SK-N-SH (cell line): ENCODE results near the gene PAM. TPM values are rescaled to one million over a fixed set of nuclear protein-coding genes. Genes with fewer than 3 reads are reported as not detected.

Source experiments
- CTCF ChIA-PET: fragments of 300-600, 350-600 bp; formaldehyde crosslinking; extraction: SDS; loops from one replicate; lab custom pipeline; 2021; lab: Yijun Ruan, JAX
- POLR2A ChIA-PET: fragments of 350-600 bp; sonication (Branson Sonifier 250); formaldehyde crosslinking; extraction: SDS; loops from one replicate; lab custom pipeline; 2020; ENCODE audit warnings: antibody characterized with exemption, inconsistent platforms; lab: Yijun Ruan, JAX
- DNase-seq: peaks from one replicate; pipeline ENCODE4 v3.0.0; 2012
- H2AFZ ChIP-seq: fragments of 200-600 bp; sonication (generic); 2 replicates; pipeline ENCODE4 v1.8.1; 2016; ENCODE audit warnings: antibody characterized with exemption, mild to moderate bottlenecking, low read depth
- H3F3A ChIP-seq: fragments of 200-600 bp; sonication (generic); replicated peaks from 2 replicates; pipeline ENCODE3; 2016; ENCODE audit warnings: antibody characterized with exemption, mild to moderate bottlenecking; ENCODE audit not compliant: insufficient read depth
- H3K27ac ChIP-seq, 2 experiments: fragments of 200-500 bp in 1 of 2; fragments of 200-600 bp in 1 of 2; sonication (Bioruptor generic) in 1 of 2; sonication (generic), shearing (Covaris generic) in 1 of 2; 2 replicates each; pipeline versions ENCODE4 v1.5.1 to v1.6.1; 2014 to 2016; ENCODE audit warnings: low read depth in 2 of 2, inconsistent platforms in 1 of 2, low read length in 1 of 2, mild to moderate bottlenecking in 1 of 2, mixed read lengths in 1 of 2
- H3K27me3 ChIP-seq: fragments of 200-600 bp; sonication (generic), shearing (Covaris generic); 2 replicates; pipeline ENCODE4 v1.6.1; 2016; ENCODE audit warnings: mixed run types; ENCODE audit not compliant: insufficient read depth
- H3K36me3 ChIP-seq, 2 experiments: fragments of 200-500 bp in 1 of 2; fragments of 200-600 bp in 1 of 2; sonication (Bioruptor generic) in 1 of 2; sonication (generic) in 1 of 2; replicated peaks in 1 of 2; 2 replicates each; pipeline versions ENCODE3 to v1.5.1; 2014 to 2016; ENCODE audit warnings: low read length in 1 of 2, mild to moderate bottlenecking in 1 of 2; ENCODE audit not compliant: insufficient read depth in 2 of 2, control insufficient read depth in 1 of 2
- H3K4me1 ChIP-seq, 2 experiments: fragments of 200-500 bp in 1 of 2; fragments of 200-600 bp in 1 of 2; sonication (Bioruptor generic) in 1 of 2; sonication (generic), shearing (Covaris generic) in 1 of 2; 2 replicates each; pipeline versions ENCODE4 v1.5.1 to v1.6.1; 2014 to 2016; ENCODE audit warnings: low read depth in 1 of 2, low read length in 1 of 2, mixed run types in 1 of 2; ENCODE audit not compliant: insufficient read depth in 2 of 2, control insufficient read depth in 1 of 2
- H3K4me2 ChIP-seq: fragments of 200-600 bp; sonication (generic), shearing (Covaris generic); 2 replicates; pipeline ENCODE4 v1.6.1; 2017; ENCODE audit warnings: mixed run types
- H3K4me3 ChIP-seq, 2 experiments: fragments of 200-500 bp in 1 of 2; fragments of 200-600 bp in 1 of 2; sonication (Bioruptor generic) in 1 of 2; sonication (generic), shearing (Covaris generic) in 1 of 2; 2 replicates each; pipeline versions ENCODE4 v1.5.1 to v1.8.1; 2014 to 2016; ENCODE audit warnings: low read depth in 2 of 2, inconsistent platforms in 1 of 2, low read length in 1 of 2, mild to moderate bottlenecking in 1 of 2, mixed read lengths in 1 of 2, moderate library complexity in 1 of 2
- H3K79me2 ChIP-seq: fragments of 200-600 bp; sonication (generic); 2 replicates; pipeline ENCODE4 v1.8.1; 2017; ENCODE audit warnings: mild to moderate bottlenecking; ENCODE audit not compliant: insufficient read depth
- H3K9ac ChIP-seq: fragments of 200-600 bp; sonication (generic); 2 replicates; pipeline ENCODE4 v1.6.1; 2017; ENCODE audit warnings: mixed run types
- H3K9me2 ChIP-seq: fragments of 200-600 bp; sonication (generic); 2 replicates; pipeline ENCODE4 v1.6.1; 2017; ENCODE audit warnings: mixed run types
- H3K9me3 ChIP-seq: fragments of 200-600 bp; sonication (generic); 2 replicates; pipeline ENCODE4 v1.6.1; 2017; ENCODE audit warnings: mixed run types, mild to moderate bottlenecking, moderate library complexity
- H4K20me1 ChIP-seq: fragments of 200-600 bp; sonication (generic); 2 replicates; pipeline ENCODE4 v1.6.1; 2017; ENCODE audit warnings: mild to moderate bottlenecking, mixed run types; ENCODE audit not compliant: insufficient read depth
- CHD2 ChIP-seq: fragments of 150-350 bp; IDR thresholded peaks from 2 replicates; pipeline ENCODE4 v1.6.1; 2018; ENCODE audit warnings: low read length; ENCODE audit not compliant: partially characterized antibody
- ELF1 ChIP-seq: IDR thresholded peaks from 2 replicates; pipeline ENCODE4 v1.4.0; 2012
- EP300 ChIP-seq, 2 experiments: IDR thresholded peaks; 2 replicates each; pipeline versions ENCODE4 v1.4.0 to v1.6.1; 2012; ENCODE audit warnings: borderline replicate concordance in 1 of 2, low read depth in 1 of 2, low read length in 1 of 2
- EZH2phosphoT487 ChIP-seq: fragments of 200-600 bp; sonication (generic); IDR thresholded peaks from 2 replicates; pipeline ENCODE4 v1.6.1; 2017; ENCODE audit warnings: low read depth, mixed run types, mild to moderate bottlenecking, antibody characterized with exemption, moderate library complexity, borderline replicate concordance
- FOSL2 ChIP-seq: IDR thresholded peaks from 2 replicates; pipeline ENCODE4 v1.4.0; 2012; ENCODE audit warnings: low read depth, mild to moderate bottlenecking, moderate library complexity, borderline replicate concordance
- MEF2A ChIP-seq: IDR thresholded peaks from 2 replicates; pipeline ENCODE4 v1.4.0; 2012; ENCODE audit warnings: low read depth, borderline replicate concordance
- MXI1 ChIP-seq: IDR thresholded peaks from 2 replicates; pipeline ENCODE4 v1.6.1; 2012; ENCODE audit warnings: mild to moderate bottlenecking, low read depth, low read length, improper control_type of control experiment
- NFIC ChIP-seq: IDR thresholded peaks from 2 replicates; pipeline ENCODE4 v1.4.0; 2012; ENCODE audit warnings: borderline replicate concordance
- POLR2AphosphoS5 ChIP-seq: IDR thresholded peaks from 2 replicates; pipeline ENCODE4 v1.6.1; 2012; ENCODE audit warnings: low read depth, low read length
- RFX5 ChIP-seq: IDR thresholded peaks from 2 replicates; pipeline ENCODE4 v1.6.1; 2012; ENCODE audit warnings: mild to moderate bottlenecking, improper control_type of control experiment, low read length
- RXRA ChIP-seq: IDR thresholded peaks from 2 replicates; pipeline ENCODE4 v1.4.0; 2012; ENCODE audit warnings: low read depth, mild to moderate bottlenecking, borderline replicate concordance
- TCF12 ChIP-seq: IDR thresholded peaks from 2 replicates; pipeline ENCODE4 v1.4.0; 2012
- TEAD4 ChIP-seq: IDR thresholded peaks from 2 replicates; pipeline ENCODE4 v1.4.0; 2012; ENCODE audit warnings: mild to moderate bottlenecking, borderline replicate concordance; ENCODE audit not compliant: insufficient read depth
- YY1 ChIP-seq: IDR thresholded peaks from 2 replicates; pipeline ENCODE4 v1.4.0; 2012; ENCODE audit warnings: low read depth, mild to moderate bottlenecking
- polyA plus RNA-seq, 3 experiments: library from polyadenylated mRNA; depleted of rRNA; stranded (reverse); fragments of >200 nt; gene quantifications; 2 replicates each; pipeline ENCODE4 v1.2.3, GENCODE V29; 2012
- TF ChIP-seq, protein P1 (sequence below): IDR thresholded peaks from 2 replicates; pipeline ENCODE4 v1.4.0; 2012; ENCODE audit warnings: low read depth, borderline replicate concordance
- TF ChIP-seq, protein P2 (sequence below): IDR thresholded peaks from 2 replicates; pipeline ENCODE4 v1.4.0; 2012; ENCODE audit warnings: low read depth, borderline replicate concordance
- TF ChIP-seq, protein P3 (sequence below): IDR thresholded peaks from 2 replicates; pipeline ENCODE4 v1.4.0; 2012; ENCODE audit warnings: low read depth
- TF ChIP-seq, protein P4 (sequence below): fragments of 200-600 bp; sonication (generic); IDR thresholded peaks from 2 replicates; pipeline ENCODE4 v1.6.1; 2017; ENCODE audit warnings: antibody characterized with exemption, mild to moderate bottlenecking, moderate library complexity
- TF ChIP-seq, protein P5 (sequence below): fragments of 150-350 bp; IDR thresholded peaks from 2 replicates; pipeline ENCODE4 v1.6.1; 2016; ENCODE audit warnings: mild to moderate bottlenecking, low read depth, low read length

The PAM gene
- polyA plus RNA-seq, 1 of the 3 experiments (the other 2 are of a cell fraction) = 507 TPM

DNA sequence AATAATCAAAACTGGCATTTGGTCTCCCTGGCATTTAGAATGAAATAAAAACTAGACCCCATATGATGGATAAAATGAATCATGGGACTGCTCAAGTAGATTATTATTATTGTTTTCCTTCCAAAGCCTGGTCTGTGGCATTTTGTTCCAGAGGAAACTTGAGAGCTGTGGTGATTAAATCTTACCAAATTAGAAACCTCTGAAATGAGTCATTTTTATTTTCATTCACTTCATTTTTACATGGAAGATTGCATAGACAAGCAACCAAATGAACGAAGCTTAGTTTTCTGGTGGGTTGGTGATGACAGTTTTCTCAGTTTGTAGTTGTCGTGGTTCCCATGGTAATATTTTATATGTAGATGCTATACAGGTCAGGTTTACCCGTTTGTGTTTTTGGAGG lies 23.4 kb downstream of the PAM start (continued):
- TF ChIP-seq TCF12 (peak; percentile 81), YY1 (no peak), EZH2phosphoT487 (no peak), RXRA (peak; percentile 9; the same call in 1 of the 2 replicates), TEAD4 (peak; percentile 50; the same call in 1 of the 2 replicates), FOSL2 (peak; percentile 77), ELF1 (no peak), CHD2 (no peak), POLR2AphosphoS5 (peak; percentile 65; the same call in 1 of the 2 replicates), MEF2A (peak; percentile 94), NFIC (peak; percentile 33; the same call in 1 of the 2 replicates), MXI1 (no peak)
- TF ChIP-seq, protein P1, sequence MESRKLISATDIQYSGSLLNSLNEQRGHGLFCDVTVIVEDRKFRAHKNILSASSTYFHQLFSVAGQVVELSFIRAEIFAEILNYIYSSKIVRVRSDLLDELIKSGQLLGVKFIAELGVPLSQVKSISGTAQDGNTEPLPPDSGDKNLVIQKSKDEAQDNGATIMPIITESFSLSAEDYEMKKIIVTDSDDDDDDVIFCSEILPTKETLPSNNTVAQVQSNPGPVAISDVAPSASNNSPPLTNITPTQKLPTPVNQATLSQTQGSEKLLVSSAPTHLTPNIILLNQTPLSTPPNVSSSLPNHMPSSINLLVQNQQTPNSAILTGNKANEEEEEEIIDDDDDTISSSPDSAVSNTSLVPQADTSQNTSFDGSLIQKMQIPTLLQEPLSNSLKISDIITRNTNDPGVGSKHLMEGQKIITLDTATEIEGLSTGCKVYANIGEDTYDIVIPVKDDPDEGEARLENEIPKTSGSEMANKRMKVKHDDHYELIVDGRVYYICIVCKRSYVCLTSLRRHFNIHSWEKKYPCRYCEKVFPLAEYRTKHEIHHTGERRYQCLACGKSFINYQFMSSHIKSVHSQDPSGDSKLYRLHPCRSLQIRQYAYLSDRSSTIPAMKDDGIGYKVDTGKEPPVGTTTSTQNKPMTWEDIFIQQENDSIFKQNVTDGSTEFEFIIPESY = no peak
- TF ChIP-seq, protein P2, sequence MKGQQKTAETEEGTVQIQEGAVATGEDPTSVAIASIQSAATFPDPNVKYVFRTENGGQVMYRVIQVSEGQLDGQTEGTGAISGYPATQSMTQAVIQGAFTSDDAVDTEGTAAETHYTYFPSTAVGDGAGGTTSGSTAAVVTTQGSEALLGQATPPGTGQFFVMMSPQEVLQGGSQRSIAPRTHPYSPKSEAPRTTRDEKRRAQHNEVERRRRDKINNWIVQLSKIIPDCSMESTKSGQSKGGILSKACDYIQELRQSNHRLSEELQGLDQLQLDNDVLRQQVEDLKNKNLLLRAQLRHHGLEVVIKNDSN = no peak
- TF ChIP-seq, protein P3, sequence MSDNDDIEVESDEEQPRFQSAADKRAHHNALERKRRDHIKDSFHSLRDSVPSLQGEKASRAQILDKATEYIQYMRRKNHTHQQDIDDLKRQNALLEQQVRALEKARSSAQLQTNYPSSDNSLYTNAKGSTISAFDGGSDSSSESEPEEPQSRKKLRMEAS = no peak
- TF ChIP-seq, protein P4, sequence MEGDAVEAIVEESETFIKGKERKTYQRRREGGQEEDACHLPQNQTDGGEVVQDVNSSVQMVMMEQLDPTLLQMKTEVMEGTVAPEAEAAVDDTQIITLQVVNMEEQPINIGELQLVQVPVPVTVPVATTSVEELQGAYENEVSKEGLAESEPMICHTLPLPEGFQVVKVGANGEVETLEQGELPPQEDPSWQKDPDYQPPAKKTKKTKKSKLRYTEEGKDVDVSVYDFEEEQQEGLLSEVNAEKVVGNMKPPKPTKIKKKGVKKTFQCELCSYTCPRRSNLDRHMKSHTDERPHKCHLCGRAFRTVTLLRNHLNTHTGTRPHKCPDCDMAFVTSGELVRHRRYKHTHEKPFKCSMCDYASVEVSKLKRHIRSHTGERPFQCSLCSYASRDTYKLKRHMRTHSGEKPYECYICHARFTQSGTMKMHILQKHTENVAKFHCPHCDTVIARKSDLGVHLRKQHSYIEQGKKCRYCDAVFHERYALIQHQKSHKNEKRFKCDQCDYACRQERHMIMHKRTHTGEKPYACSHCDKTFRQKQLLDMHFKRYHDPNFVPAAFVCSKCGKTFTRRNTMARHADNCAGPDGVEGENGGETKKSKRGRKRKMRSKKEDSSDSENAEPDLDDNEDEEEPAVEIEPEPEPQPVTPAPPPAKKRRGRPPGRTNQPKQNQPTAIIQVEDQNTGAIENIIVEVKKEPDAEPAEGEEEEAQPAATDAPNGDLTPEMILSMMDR = no peak

DNA sequence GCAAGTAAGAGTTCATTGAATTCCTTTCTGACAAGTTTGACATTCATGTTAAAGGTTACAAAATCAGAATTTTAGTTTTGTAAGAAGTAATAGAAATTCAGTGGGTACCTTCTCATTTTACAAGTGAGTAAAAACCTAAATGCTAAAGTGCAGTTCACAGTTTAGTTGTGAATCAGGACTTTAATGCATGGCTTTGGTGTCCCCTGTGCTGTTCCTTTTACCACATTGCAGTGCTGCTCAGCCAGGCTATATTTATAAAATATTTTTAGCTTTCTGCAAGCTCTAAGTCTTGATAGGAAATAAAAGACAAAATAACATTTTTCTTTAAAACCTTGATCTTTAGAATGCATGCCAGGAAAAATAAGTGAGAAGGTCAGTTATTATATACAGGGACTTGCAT lies 26.3 kb downstream of the PAM start:
- Histone ChIP-seq H4K20me1 (no peaks in the 10 kb centered on the region), H3K9me2 (no peaks in the 10 kb centered on the region), H3K4me2 (no peak overlapping the region), H3K27me3 (no peaks in the 10 kb centered on the region), H3F3A (peaks cover 20% of the 10 kb centered on the region), H3K9ac (no peak overlapping the region), H3K4me3 (no peak overlapping the region), H3K27ac (no peak overlapping the region), H3K4me1 (peaks cover 5 to 28% of the 10 kb centered on the region in 2 experiments), H2AFZ (no peak overlapping the region), H3K9me3 (no peaks in the 10 kb centered on the region), H3K36me3 (peaks cover 0 to 12% of the 10 kb centered on the region in 2 experiments), H3K79me2 (peaks cover 72% of the 10 kb centered on the region)
- CTCF ChIA-PET = interaction anchor here (1.1 to 2.7 kb wide), 12 partner anchors 10 to 356 kb away, joined by 3 to 23 read pairs (median 5); partner anchors contain the start of gene PAM
- no peak for DNase-seq
- POLR2A ChIA-PET = no interaction called here
- TF ChIP-seq CHD2 (no peak), ELF1 (no peak), YY1 (no peak), TEAD4 (no peak), EP300 (IDR thresholded peaks at IDR 0.05; ENCODE audit: borderline replicate concordance in 1 of 2, low read depth in 1 of 2, low read length in 1 of 2) (no peak), RFX5 (no peak), MXI1 (no peak), TCF12 (no peak)
- TF ChIP-seq, protein P1 = no peak
- TF ChIP-seq, protein P5, sequence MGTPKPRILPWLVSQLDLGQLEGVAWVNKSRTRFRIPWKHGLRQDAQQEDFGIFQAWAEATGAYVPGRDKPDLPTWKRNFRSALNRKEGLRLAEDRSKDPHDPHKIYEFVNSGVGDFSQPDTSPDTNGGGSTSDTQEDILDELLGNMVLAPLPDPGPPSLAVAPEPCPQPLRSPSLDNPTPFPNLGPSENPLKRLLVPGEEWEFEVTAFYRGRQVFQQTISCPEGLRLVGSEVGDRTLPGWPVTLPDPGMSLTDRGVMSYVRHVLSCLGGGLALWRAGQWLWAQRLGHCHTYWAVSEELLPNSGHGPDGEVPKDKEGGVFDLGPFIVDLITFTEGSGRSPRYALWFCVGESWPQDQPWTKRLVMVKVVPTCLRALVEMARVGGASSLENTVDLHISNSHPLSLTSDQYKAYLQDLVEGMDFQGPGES = no peak
- TF ChIP-seq, protein P4 = no peak
